Epithelial cell of prostate (primary cell): ENCODE data around the gene CACNA1H.
"Not testable (repeated sequence)": the region's sequence is repeated elsewhere in the genome, so short reads cannot be mapped to it uniquely, and the experiment has no call there.

Experiments
- DNase-seq: peaks from one replicate; pipeline ENCODE4 v3.0.0-alpha.2; 2011; ENCODE audit warnings: low read depth, low spot score
- H3K27ac ChIP-seq: fragments of 450-650 bp; 2 replicates; pipeline ENCODE4 v1.5.1; 2017; ENCODE audit warnings: mild to moderate bottlenecking

CACNA1H gene

DNA sequence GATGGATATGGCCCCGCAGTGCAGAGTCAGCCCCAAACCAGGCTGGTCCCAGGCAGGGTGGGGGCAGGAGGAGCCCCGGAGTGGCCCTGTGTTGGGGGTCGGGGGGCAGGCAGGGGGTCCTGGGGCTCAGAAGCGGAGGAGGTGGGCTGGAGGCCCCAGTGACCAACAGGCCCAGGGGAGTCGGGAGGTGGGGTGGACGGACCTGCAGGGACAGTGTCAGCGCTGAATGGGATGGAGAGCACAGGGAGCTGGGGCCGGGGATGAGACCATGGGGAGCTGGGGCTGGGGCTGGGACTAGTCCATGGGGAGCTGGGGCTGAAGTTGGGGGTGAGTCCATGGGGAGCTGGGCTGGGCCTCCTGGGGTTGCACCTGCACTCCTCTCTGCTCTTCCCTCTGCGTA lies 86.7 kb downstream of the CACNA1H start:
- DNase-seq: not testable (repeated sequence)

DNA sequence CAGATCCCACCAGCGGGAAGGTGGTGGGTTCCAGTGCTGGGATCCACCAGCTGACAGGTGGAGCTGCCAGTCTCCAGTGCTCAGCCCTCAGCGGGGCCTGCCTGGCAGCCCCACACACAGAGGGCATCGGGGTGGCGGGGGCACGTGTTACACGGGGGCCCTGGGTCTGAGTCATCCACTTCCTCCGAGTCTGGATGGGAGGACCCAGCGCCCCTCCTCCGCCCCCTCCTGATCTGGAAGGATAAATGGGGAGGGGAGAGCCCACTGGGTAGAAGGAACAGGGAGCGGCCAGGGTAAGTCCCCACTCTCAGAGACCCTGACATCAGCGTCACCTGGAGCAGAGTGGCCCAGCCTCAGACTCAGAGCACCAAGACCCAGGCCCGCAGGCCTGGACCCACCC lies 87.5 kb downstream of the CACNA1H start, which contains the start of gene TPSAB1:
TSS of gene TPSAB1 (plus strand) at position 270 of the 400 bp plus-strand sequence. CDS start 234 bp downstream, outside the sequence.
- DNase-seq, H3K27ac ChIP-seq: not testable (repeated sequence)

More for the DNA sequence above, 86.7 kb downstream of the CACNA1H start:
- H3K27ac ChIP-seq: not testable (repeated sequence)

DNA sequence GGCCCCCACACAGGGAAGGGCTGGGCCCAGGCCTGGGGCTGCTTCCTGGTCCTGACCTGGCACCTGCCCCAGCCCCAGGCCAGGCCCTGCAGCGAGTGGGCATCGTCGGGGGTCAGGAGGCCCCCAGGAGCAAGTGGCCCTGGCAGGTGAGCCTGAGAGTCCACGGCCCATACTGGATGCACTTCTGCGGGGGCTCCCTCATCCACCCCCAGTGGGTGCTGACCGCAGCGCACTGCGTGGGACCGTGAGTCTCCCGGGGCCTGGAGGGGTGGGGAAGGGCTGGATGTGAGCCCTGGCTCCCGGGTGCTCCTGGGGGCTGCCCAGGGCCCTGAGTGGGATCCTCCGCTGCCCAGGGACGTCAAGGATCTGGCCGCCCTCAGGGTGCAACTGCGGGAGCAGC lies 88.2 kb downstream of the CACNA1H start:
- not testable (repeated sequence) for H3K27ac ChIP-seq, DNase-seq

GRCh38 chr16:1243363-1243762 lies 90.5 kb downstream of the CACNA1H start:
- DNase-seq: not testable (repeated sequence)

DNA sequence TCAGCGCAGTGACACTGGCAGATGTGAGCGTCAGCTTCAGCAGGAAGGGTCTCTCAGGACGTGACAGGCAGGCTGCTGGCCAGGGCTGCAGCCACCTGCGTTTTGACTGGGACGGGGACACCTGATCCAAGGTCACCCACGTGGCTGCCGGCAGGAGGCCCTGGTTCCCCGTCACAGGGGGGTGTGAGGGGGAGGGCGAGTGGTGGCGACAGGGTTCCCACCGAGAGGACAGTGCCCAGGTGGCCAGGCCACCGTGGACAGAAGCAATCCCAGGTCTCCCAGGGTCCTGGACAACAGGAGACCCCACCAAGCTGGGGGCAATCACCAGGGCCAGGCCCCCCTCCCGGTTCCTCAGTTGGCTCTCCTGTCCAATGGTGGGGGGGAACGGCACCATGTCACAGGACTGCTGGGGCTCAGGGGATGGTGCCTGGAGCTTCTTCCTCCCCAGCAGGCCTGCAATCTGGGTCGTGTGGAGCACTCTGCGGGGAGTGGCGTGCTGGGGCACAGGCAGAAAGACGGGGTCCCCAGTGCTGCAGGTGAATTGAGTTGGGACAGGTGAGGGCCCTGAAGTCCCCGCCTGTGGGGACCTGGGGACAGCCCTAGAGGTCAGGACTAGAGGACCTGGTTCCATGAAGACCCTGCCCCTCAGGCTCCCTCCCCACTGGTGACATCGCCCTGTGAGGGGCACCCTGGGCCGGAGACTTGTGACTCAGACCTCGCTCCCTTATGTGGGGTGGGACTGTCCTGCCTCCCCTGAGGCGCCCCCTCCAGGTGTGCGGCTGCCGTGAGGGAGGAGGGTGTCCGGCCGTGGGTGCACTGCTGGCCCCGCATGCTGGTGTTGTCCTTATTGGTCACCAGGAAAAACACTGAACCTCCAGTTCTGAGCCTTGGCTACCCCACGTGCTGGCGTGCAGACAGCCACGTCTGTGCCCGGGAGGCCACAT lies 91.3 kb downstream of the CACNA1H start:
- not testable (repeated sequence) for H3K27ac ChIP-seq, DNase-seq

More at GRCh38 chr16:1243363-1243762, 90.5 kb downstream of the CACNA1H start:
- H3K27ac ChIP-seq: not testable (repeated sequence)

DNA sequence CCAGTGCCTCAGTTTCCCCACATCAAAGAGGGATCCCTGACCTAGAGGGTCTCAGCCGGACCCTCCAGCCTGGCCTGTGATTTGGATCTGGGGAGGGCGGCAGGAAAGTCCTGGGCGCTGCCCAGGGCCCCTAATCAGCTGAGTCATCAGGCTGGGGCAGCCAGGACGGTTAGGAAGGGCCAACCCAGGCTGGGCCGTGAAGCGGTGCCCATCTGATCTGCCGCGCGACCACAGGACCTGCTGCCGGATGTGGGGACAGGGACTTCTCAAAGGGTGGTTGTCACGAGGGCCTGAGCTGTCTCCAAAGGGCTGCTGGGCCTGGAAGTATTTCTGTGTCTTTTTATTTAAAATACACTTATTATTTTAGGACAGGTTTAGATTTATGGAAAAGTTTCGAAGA lies 92.0 kb downstream of the CACNA1H start:
- no peak for DNase-seq
- no peak overlapping the region for H3K27ac ChIP-seq

DNA sequence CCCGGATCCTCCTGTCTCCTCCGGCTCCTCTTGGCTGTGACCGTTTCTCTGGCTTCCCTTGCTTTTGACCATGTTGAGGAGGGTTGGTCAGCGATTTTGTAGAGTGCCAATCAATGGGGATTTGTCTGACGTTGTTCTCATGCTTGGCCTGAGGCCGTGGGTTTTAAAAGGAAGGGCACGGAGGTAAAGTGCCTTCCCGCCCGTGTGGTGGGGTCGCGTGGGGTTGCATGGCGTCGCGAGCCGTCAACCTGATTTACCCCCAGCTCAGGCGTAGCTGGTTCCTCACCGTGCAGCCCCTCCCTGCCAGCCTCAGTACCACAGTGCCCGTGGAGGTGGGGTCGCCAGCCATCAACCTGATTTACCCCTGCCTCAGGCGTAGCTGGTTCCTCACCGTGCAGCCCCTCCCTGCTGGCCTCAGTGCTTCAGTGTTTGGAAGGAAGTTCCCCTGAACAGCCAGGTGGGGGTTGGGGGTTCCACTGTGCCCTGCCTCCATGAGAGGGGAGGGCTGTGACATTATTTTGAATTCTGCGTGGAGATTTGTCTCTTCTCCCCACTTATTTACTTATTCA lies 92.6 kb downstream of the CACNA1H start:
- H3K27ac ChIP-seq: no peak overlapping the region
- DNase-seq: no peak

GRCh38 chr16:1247903-1248537 lies 95.1 kb downstream of the CACNA1H start:
- DNase-seq, H3K27ac ChIP-seq: not testable (repeated sequence)

DNA sequence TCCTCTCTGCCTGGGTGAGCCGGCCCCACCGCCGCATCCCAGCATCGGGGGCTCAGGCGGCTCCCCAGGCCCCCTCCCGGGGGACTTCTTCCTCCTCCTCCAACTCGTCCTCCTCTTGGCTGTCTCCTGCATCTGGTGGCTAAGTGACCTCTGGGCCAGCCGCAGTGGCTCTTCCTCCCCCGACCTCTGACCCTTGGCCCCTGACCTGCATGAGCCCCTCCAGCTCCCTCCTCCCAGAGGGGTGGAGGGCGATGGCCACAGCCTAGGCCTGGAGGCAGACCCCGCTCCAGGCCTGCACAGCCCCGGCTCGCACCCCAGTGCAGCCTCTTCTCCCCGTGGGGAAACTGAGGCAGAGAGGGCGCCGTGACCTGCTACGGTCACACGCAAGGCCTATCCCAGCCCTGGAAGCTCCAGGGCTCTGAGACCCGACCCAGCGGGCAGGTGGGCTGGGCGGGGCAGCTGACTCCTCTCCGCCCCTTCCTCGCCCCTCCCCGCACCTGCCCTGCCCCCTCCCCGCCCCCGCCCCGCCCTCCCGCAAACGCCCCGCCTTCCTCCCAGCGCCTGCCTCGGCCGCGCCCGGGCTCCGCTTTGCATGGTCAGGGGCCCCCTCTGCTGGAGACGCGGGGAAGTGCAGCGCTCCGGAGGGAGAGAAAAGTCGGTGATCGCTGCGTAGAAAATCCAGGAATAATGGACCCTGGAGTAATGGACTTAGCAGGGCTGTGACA lies 96.3 kb downstream of the CACNA1H start:
- H3K27ac ChIP-seq, DNase-seq: not testable (repeated sequence)

DNA sequence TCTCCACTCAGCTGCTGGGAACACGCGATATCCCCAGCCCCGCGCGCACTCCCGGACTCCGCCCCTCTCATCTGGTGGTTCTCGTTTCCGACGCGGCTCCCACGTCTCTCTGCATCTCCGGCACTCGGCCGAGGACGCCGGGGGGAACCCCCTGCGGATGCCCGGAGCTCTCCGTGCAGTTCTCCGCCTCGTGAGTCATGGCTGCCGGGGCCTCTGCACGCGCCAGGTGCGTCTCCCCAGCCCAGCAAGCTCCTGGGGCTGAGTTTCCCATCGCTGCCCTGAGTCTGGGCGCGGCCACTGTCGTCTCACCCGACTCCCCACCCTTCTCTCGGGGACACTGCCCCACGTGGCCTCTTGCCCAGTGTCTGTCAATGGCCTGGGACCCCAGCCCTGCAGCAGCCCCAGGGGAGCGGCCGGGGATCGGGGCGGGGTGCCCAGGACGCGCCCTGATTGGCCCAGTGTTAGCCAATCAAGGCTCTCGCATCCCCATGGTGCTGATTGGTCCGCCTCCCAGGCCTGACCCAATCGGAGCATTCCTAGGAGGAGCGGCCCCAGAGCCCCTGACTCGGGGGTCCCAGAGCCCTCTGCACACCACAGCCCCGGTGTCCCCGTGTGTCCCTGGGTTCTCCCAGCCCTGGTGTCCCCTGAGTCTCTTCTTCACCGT lies 100.9 kb downstream of the CACNA1H start:
- DNase-seq, H3K27ac ChIP-seq: not testable (repeated sequence)

- not testable (repeated sequence) for H3K27ac ChIP-seq, DNase-seq
These were observed 101.9 kb downstream of the CACNA1H start for GRCh38 chr16:1254821-1255220.

DNA sequence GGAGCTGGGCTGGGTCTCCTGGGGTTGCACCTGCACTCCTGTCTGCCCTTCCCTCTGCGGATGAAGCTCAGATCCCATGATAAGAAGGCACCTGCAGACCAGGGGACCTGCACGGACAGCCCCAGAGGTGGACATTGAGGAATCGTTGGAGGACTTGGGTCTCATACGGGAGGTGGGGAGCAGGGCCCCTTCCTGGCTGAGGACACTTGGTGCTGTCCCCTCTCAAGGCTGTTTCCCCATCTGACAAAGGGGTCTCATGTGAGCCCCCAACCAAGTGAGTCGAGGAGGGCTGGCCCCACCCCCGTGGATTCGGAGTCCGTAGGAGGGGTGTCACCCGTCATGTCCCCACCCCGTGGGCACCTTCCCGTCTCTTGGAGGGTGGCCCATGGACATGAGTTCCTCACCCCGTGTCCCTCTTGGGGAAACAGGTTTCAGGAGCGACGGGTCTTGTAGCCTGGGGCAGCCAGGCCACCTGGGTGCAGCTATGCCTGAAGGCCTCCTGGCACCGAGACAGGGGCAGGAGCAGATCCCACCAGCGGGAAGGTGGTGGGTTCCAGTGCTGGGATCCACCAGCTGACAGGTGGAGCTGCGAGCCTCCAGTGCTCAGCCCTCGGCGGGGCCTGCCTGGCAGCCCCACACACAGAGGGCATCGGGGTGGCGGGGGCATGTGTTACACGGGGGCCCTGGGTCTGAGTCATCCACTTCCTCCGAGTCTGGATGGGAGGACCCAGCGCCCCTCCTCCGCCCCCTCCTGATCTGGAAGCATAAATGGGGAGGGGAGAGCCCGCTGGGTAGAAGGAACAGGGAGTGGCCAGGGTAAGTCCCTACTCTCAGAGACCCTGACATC lies 102.6 kb downstream of the CACNA1H start, which contains the start of gene TPSD1:
TSS of gene TPSD1 (plus strand) at position 794 of the 847 bp plus-strand sequence. CDS start 212 bp downstream, outside the sequence.
- H3K27ac ChIP-seq, DNase-seq: not testable (repeated sequence)

DNA sequence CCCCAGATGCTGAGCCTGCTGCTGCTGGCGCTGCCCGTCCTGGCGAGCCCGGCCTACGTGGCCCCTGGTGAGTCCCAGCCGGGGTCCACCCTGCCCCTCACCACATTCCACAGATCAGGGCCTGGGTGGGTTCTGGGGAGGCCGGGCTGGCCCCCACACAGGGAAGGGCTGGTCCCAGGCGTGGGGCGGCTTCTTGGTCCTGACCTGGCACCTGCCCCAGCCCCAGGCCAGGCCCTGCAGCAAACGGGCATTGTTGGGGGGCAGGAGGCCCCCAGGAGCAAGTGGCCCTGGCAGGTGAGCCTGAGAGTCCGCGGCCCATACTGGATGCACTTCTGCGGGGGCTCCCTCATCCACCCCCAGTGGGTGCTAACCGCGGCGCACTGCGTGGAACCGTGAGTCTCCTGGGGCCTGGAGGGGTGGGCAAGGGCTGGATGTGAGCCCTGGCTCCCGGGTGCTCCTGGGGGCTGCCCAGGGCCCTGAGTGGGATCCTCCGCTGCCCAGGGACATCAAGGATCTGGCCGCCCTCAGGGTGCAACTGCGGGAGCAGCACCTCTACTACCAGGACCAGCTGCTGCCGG lies 103.5 kb downstream of the CACNA1H start:
- DNase-seq, H3K27ac ChIP-seq: not testable (repeated sequence)

- no peak overlapping the region for H3K27ac ChIP-seq
- no peak for DNase-seq
These were observed 104.0 kb downstream of the CACNA1H start for GRCh38 chr16:1256874-1257322.

GRCh38 chr16:1257561-1258224 lies 104.8 kb downstream of the CACNA1H start:
- no peak for DNase-seq
- H3K27ac ChIP-seq: no peak overlapping the region

DNA sequence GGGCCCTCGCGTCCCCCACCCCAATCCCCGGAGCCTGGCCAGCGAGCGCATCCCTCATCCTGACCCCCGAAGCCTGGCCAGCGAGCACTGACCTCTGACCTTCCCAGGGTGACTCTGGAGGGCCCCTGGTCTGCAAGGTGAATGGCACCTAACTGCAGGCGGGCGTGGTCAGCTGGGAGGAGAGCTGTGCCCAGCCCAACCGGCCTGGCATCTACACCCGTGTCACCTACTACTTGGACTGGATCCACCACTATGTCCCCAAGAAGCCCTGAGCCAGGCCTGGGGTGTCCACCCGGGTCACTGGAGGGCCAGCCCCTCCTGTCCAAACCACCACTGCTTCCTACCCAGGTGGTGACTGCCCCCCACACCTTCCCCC lies 105.3 kb downstream of the CACNA1H start:
- no peak overlapping the region for H3K27ac ChIP-seq

GRCh38 chr16:1258906-1259759 lies 106.2 kb downstream of the CACNA1H start:
- no peak overlapping the region for H3K27ac ChIP-seq
- no peak for DNase-seq

More for the DNA sequence above, 105.3 kb downstream of the CACNA1H start:
- no peak for DNase-seq
